Right lobe of liver (tissue), 6 donors: ENCODE data around the gene DAAM1. TPM values are rescaled to one million over a fixed set of nuclear protein-coding genes. Genes with fewer than 3 reads are reported as not detected.

ENCODE experiments used
- ATAC-seq, 4 donors: fragments of 200-7000 bp; cut with Tn5 transposase; one replicate each; pipeline ENCODE4 v1.9.1; 2020; ENCODE audit warnings: mild to moderate bottlenecking in 4 of 4, moderate library complexity in 4 of 4
- DNase-seq, 3 donors: peaks; one replicate each; pipeline ENCODE4 v3.0.0-alpha.2; 2020
- H3K27ac ChIP-seq, 3 donors: fragments of 200-600 bp; one replicate each; pipeline ENCODE4 v1.8.0; 2022
- H3K27me3 ChIP-seq, 2 donors: fragments of 200-600 bp; one replicate each; pipeline ENCODE4 v1.8.0; 2022
- H3K36me3 ChIP-seq, 4 donors: fragments of 200-600 bp; sonication (generic) in 1 of 4; one replicate each; pipeline versions ENCODE4 v1.5.1 to v1.8.0; 2017 to 2022; ENCODE audit warnings: control low read depth in 1 of 4
- H3K4me1 ChIP-seq, 4 donors: fragments of 200-600 bp; sonication (generic) in 1 of 4; one replicate each; pipeline versions ENCODE4 v1.5.1 to v1.8.0; 2017 to 2022; ENCODE audit warnings: control low read depth in 1 of 4
- H3K4me3 ChIP-seq, 3 donors: fragments of 200-600 bp; one replicate each; pipeline ENCODE4 v1.8.0; 2022
- H3K9me3 ChIP-seq, 4 donors: fragments of 200-600 bp; sonication (generic) in 1 of 4; one replicate each; pipeline versions ENCODE4 v1.5.1 to v1.8.0; 2017 to 2022; ENCODE audit warnings: control low read depth in 1 of 4
- CTCF ChIP-seq, 4 donors: fragments of 200-600 bp in 3 of 4; fragments of 450-650 bp in 1 of 4; IDR thresholded peaks; one replicate each; pipeline versions ENCODE4 v1.5.1 to v1.8.0; 2016 to 2022; ENCODE audit warnings: antibody characterized with exemption in 4 of 4, mild to moderate bottlenecking in 2 of 4
- POLR2A ChIP-seq: fragments of 450-650 bp; IDR thresholded peaks from one replicate; pipeline ENCODE4 v1.6.1; 2017; ENCODE audit warnings: antibody characterized with exemption, mild to moderate bottlenecking
- WGBS: methylation state at CpG from one replicate; pipeline ENCODE4 v1.1.6; 2018; ENCODE audit warnings: low coverage, low lambda C conversion rate; ENCODE audit not compliant: insufficient coverage; ENCODE audit errors: missing lambda C conversion rate; 5-methylcytosine and 5-hydroxymethylcytosine counted together
- intact Hi-C, 2 donors: fragments of 100-400 bp; cut with DNase I; formaldehyde crosslinking; loops; one replicate each; pipeline versions ENCODE4 v1.11.2 to v1.14.1; 2022
- total RNA-seq, 6 experiments: library from RNA; depleted of rRNA in 2 of 6; stranded (reverse); fragments of >200 nt in 2 of 6; fragmentation: NEBNext Ultra II Directional in 3 of 6; extraction: Animal tissue kit (Norgen Biotek cat#: 25700) in 3 of 6; gene quantifications; one replicate each; pipeline versions ENCODE4 v1.1.0 to v1.2.4, GENCODE V29; 2016 to 2023
- donor health status: DM: no; HTN: yes; CAD: no.
- donor health status: DM: no; HTN: no; CAD: no.
- donor health status: DM: no; HTN: no; CAD: no.
- donor health status: DM: no; HTN: yes; CAD: no.
- donor health status: DM: no; HTN: yes; CAD: no.

The DAAM1 gene
- total RNA-seq, 6 experiments from 2014 or later = 17.2 to 43.6 (median 25.3) TPM

- Histone ChIP-seq H3K4me1 (peaks cover 0 to 7% (median 3%) of the 10 kb centered on the region in 4 donors), H3K36me3 (no peaks in the 10 kb centered on the region), H3K27ac (peak overlapping the region; percentile 9 to 49 (median 45)), H3K4me3 (no peak overlapping the region), H3K27me3 (no peaks in the 10 kb centered on the region), H3K9me3 (no peaks in the 10 kb centered on the region)
- 24% methylated on average over 4 of the region's 4 CpGs for WGBS
- intact Hi-C loops = no loop called here
- TF ChIP-seq POLR2A (no peak), CTCF (IDR thresholded peaks at IDR 0.05) (no peak)
- DNase-seq = no peak
- ATAC-seq = peak; percentile 45 to 80 (median 66)
Measured at GRCh38 chr14:59407246-59408010, 219.0 kb downstream of the DAAM1 start.

DNA sequence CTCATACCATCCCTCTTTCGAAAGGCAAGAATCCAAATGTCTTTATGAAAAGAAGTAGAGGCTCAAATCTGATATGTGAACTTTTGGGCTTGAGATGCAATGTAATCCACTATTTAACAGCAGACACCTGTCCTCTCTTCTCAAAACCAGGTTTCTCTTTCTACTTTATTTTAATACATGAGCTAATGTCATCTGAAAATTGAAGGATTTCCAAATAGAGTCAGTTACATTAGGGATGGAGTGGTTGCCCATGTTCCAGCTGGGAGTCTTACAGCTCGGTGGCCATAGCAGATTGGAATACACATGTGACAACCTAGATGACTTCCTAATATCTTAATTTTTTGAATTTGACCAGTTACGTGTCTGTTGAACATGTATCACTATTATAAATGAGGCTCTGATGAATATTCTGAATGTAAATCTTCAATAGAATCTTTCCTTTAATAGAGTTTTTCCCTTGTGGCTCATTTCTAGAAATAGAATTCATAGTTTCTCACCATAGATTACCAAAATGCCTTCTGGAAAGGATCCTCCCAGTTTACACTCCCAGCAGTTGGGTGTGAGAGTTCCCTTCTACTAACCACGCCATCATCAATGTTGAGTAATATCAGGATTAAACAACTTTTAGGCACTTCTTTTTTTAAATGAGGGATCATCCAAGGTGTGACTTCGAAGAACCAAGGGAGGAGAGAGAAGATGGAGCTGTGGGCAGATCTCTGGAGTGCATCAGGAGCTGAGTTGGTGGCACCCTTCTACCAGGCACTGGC lies 227.6 kb downstream of the DAAM1 start:
- Histone ChIP-seq H3K27me3 (no peaks in the 10 kb centered on the region), H3K27ac (no peak overlapping the region), H3K36me3 (no peaks in the 10 kb centered on the region), H3K9me3 (no peaks in the 10 kb centered on the region), H3K4me1 (no peaks in the 10 kb centered on the region), H3K4me3 (no peak overlapping the region)
- intact Hi-C loops = no loop called here
- 70% methylated on average over 4 of the region's 5 CpGs for WGBS
- no peak for TF ChIP-seq POLR2A
- TF ChIP-seq CTCF (IDR thresholded peaks at IDR 0.05) = no peak
- ATAC-seq = no peak
- DNase-seq = no peak

- ATAC-seq (no peak), DNase-seq (no peak)
- Histone ChIP-seq H3K36me3 (no peaks in the 10 kb centered on the region), H3K4me1 (no peaks in the 10 kb centered on the region), H3K27me3 (no peaks in the 10 kb centered on the region), H3K4me3 (no peak overlapping the region), H3K27ac (no peak overlapping the region), H3K9me3 (no peaks in the 10 kb centered on the region)
- TF ChIP-seq CTCF (IDR thresholded peaks at IDR 0.05) = no peak
- TF ChIP-seq POLR2A = no peak
- intact Hi-C loops = no loop called here
- 55% methylated on average over 3 of the region's 6 CpGs for WGBS
Measured at GRCh38 chr14:59417311-59417710, 228.8 kb downstream of the DAAM1 start.

GRCh38 chr14:59419303-59419702 lies 230.8 kb downstream of the DAAM1 start:
- Histone ChIP-seq H3K4me3 (no peak overlapping the region), H3K27me3 (no peaks in the 10 kb centered on the region), H3K9me3 (no peaks in the 10 kb centered on the region), H3K36me3 (no peaks in the 10 kb centered on the region), H3K27ac (no peak overlapping the region), H3K4me1 (no peaks in the 10 kb centered on the region)
- ATAC-seq = no peak
- TF ChIP-seq CTCF (IDR thresholded peaks at IDR 0.05) (no peak), POLR2A (no peak)
- intact Hi-C loops = no loop called here
- DNase-seq = no peak
- WGBS = 75% methylated on average over 2 of the region's 2 CpGs
